ENCODE results near the gene GOLPH3.

GOLPH3 gene

DNA sequence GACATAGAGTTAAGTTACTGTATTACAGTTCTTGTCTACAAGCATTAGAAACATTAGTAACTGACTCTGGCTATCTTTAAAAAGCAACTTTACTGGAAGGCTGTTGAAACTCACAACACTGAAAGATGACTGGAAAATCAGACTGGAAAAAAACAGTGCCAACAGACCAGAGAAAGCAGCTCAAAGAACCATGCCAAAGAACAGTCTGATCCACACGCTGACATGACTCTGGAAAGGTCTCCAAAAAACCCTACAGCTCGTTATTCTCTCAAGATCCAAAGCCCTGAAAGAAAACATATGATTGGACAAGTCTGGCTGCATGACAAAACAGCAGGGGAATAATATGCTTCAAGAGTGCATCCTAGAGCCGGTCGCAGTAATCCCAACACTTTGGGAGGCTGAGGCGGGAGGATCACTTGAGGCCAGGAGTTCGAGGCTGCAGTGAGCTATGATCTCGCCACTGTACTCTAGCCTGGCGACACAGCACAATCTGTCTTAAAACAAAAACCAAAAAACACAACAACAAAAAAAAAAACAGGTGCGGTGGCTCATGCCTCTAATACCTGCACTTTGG is 5.6 kb downstream of the GOLPH3 start:
- DNase-seq (ENCODE audit: low read depth), result no peak
- TF ChIP-seq CTCF (conservative IDR thresholded peaks at IDR 0.05; ENCODE audit: low read depth, low read length), result no peak
- H3K4me3 ChIP-seq (ENCODE audit: low read length), result no peak overlapping the region

GRCh38 chr5:32165597-32165996 is 8.5 kb downstream of the GOLPH3 start:
- no peak for DNase-seq (ENCODE audit: low read depth)
- H3K4me3 ChIP-seq (ENCODE audit: low read length), result no peak overlapping the region
- TF ChIP-seq CTCF (conservative IDR thresholded peaks at IDR 0.05; ENCODE audit: low read depth, low read length), result no peak

DNA sequence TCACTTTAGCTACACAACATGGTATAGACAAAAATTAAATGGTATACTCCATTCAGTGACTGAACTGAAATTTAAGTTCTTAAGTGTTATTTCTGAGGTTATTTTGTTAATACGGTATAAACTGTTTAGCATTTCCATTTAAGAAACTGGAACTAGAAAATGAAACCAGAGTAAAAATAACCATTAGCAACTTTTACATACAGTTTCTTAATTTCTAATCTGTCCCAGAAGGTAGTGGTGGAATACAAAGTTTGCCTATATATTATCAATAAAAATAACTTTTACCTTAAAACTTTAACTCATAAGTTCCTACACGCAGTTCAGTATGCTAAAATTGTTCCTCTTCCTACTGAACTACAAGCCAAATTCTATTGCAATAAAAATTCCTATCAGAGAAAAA is 10.3 kb downstream of the GOLPH3 start:
- DNase-seq (ENCODE audit: low read depth), result no peak
- H3K4me3 ChIP-seq (ENCODE audit: low read length), result no peak overlapping the region
- no peak for TF ChIP-seq CTCF (conservative IDR thresholded peaks at IDR 0.05; ENCODE audit: low read depth, low read length)

DNA sequence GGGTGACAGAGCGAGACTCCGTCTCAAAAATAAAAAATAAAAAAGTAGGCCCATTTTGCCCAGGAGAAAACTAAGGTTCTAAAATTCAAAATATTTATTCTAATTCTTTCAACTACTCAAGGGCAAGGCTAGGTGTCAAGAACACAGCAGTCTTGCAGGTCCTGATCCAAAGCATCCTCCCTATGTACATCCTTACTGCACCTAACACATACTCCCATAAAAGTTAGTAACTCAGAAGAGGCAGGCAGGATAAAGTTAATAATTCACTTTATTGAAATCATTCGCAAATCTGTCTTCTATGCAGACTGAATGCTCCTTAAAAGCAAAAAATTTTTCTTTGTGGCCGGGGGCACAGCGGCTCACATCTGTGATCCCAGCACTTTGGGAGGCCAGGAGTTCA is 11.1 kb downstream of the GOLPH3 start:
- H3K4me3 ChIP-seq (ENCODE audit: low read length), result no peak overlapping the region
- no peak for DNase-seq (ENCODE audit: low read depth)
- TF ChIP-seq CTCF (conservative IDR thresholded peaks at IDR 0.05; ENCODE audit: low read depth, low read length), result no peak

- no peak for DNase-seq (ENCODE audit: low read depth)
- no peak overlapping the region for H3K4me3 ChIP-seq (ENCODE audit: low read length)
- TF ChIP-seq CTCF (conservative IDR thresholded peaks at IDR 0.05; ENCODE audit: low read depth, low read length), result no peak
Observed at GRCh38 chr5:32160228-32160627, 13.9 kb downstream of the GOLPH3 start.

- no peak for TF ChIP-seq CTCF (conservative IDR thresholded peaks at IDR 0.05; ENCODE audit: low read depth, low read length)
- DNase-seq (ENCODE audit: low read depth), result no peak
- no peak overlapping the region for H3K4me3 ChIP-seq (ENCODE audit: low read length)
Observed at GRCh38 chr5:32159328-32160072, 14.6 kb downstream of the GOLPH3 start.

GRCh38 chr5:32158679-32158975 is 15.5 kb downstream of the GOLPH3 start:
- DNase-seq (ENCODE audit: low read depth), result no peak

More at GRCh38 chr5:32158679-32158975, 15.5 kb downstream of the GOLPH3 start:
- TF ChIP-seq CTCF (conservative IDR thresholded peaks at IDR 0.05; ENCODE audit: low read depth, low read length), result no peak
- H3K4me3 ChIP-seq (ENCODE audit: low read length), result no peak overlapping the region
